ENCODE data around the gene RAI1.
"Not testable (repeated sequence)": the region's sequence is repeated elsewhere in the genome, so short reads cannot be mapped to it uniquely, and the experiment has no call there.

Gene RAI1

DNA sequence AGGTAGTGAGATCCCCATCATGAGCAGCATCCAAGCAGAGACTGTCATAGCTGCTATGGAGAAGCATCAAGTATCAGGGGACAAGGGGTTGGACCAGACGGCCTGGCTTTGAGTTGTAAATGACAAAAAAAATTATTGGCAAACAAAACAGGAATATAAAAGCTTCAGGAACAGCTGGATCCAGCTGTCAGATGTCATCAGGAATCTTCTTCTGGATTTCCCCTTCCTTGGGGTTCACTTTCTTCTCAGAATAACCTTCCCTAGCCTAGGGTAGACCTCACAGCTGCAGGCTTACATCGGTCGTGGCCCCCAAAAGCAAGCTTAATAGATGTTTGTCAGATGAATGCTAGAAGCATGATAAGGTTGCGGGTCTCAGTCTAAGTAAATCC, 17.2 kb upstream of the RAI1 start:
- no peak for DNase-seq

DNA sequence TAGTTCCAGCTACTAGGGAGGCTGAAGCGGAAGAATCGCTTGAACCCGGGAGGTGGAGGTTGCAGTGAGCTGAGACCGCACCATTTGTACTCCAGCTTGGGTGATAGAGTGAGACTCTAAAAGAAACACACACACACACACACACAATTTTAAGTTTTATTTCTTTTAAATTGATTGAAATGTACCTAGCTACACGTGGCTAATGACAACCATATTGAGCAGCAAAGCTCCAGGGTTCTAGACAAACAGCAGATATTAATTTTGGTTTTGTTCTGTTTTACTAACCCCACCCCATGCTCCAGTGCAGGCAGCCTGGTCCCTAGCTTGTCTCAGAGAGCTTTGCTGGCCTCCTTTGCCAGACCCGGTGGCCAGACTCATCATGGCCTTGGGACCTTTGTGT, 16.0 kb upstream of the RAI1 start:
- DNase-seq = no peak

- no peak for DNase-seq
Observed at GRCh38 chr17:17666111-17666714, 15.0 kb upstream of the RAI1 start.

DNA sequence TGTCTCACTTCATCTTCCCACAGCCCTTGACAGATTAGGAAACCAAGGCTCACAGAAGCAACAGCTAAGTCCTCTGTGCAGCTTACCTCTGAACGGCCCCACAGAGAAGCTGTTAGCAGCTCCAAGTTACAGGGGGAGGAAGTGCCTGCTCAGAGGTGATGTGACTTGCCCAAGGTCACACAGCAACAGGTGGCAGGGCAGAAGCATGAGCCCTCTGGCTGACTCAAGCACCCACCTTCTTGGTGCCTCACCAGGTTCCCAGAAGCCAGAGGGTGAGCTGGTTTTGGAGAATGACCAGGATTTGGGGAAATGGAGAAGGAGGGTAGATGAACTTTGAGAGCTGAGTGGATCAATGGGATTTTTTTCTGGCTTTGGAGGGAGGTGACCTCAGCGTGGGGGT, 14.0 kb upstream of the RAI1 start:
- DNase-seq = no peak

- no peak for DNase-seq
Observed at GRCh38 chr17:17667947-17668346, 13.3 kb upstream of the RAI1 start.

DNA sequence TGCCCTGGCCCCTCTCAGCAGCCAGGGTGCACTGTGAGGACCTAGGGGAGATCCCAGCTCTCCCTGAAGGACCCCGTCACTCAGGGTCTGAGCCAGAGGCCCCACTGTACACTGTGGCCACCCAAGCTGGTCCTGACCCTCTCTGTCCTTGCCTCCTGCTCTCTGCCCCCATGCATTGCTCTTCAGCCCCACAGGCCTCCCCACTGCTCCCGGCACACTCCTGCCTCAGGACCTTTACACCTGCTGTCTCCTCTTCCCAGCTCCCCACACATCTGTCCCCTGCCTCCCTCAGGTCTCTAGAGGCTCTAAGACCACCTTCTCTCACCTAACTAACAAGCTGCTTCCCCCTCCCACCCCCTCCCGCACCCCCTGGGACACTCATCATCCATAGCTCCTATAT, 12.9 kb upstream of the RAI1 start:
- no peak for DNase-seq

DNA sequence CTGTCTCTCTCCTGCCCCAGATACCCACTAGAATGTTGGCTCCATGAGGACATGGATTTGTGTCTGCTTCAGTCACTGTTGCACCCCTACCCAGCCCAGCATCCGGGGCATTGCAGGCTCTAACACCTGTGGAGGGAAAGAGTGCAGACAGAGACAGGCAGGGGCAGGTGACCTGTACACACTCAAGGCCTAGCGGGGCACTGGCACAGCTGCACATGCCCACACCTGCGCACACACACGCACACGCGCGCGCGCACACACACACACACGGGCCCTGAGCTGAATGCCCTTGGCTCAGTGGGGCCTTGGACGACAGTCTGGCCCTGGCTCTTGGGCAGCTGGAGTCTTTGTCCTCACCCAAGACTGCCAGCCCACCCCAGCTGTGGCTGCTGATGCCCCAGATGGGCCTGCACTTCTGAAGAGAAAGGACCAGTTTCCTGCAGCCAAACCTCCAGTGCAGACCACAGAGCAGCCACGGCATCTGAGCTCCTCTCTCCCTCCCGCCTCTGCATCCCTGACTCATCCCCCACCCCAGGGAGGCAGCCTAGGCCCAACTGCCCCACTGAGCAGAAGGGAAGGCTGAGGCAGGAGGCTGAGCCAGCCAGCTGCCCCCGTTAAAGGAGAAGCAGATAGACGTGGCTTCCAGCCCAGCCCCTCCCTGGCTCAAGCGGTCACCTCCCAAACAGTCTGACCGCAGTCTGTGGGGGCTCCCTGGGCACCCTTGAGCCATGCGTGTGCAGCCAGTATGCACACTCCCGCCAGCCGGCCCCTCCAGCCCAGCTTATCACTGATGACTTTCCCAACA, 12.3 kb upstream of the RAI1 start:
- DNase-seq = no peak

DNA sequence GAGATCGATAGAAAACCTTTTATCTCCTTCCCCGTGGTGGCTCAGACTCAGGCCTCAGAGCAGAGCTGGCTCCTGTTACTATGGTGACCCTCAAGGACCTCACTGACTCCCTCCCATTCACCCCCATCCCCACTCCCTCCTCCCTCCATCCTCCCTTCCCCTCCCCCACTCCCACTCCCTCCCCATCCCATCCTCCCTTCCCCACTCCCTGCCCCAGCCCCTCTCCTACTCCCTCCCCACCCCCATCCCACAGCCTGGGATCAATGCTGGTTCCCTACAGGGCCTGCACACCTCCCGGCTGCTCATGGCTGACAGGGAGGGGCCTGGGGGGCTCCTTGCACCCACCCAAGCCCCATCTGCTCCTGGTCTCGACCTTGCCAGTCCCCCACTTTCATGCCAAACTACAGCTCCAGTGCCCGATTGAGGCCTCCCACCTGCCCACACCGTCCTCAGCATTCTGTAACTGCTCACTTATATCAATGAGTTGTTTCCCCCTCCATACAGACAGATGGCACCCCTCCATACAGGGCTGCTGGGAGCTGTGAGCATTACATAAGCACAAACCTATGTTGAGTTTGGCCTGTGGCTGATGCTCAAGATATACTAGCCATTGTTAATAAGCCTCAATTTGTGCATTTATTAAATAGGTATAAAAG, 11.6 kb upstream of the RAI1 start:
- DNase-seq = no peak

DNA sequence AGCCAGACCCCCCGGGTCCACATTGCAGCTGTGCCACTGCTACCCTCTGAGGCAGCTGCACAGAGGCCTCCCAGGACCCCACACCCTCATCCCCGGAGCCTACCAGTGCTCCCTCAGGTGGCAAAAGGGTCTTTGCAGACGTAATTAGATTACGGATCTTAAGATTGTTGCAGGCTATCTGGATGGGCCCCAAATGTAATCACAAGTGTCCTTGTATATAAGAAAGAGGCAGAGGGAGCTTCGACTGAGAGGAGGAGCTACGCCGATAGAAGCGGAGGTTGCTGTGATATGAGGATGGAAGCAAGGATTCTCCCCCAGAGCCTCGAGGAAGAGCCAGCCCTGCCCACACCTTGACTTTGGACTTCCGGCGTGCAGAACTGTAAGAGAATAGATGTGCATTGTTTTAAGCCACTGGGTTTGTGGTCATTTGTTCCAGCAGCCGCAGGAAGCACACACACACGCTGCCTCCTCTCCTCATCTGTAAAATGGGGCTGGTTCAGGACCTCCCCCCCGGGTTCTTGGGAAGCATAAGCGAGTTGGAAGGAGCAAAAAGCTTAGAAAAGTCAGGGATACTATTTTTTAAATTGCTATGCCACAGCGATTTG, 10.5 kb upstream of the RAI1 start:
- DNase-seq = no peak

- DNase-seq = no peak
Observed at GRCh38 chr17:17671369-17672129, 9.7 kb upstream of the RAI1 start.

DNA sequence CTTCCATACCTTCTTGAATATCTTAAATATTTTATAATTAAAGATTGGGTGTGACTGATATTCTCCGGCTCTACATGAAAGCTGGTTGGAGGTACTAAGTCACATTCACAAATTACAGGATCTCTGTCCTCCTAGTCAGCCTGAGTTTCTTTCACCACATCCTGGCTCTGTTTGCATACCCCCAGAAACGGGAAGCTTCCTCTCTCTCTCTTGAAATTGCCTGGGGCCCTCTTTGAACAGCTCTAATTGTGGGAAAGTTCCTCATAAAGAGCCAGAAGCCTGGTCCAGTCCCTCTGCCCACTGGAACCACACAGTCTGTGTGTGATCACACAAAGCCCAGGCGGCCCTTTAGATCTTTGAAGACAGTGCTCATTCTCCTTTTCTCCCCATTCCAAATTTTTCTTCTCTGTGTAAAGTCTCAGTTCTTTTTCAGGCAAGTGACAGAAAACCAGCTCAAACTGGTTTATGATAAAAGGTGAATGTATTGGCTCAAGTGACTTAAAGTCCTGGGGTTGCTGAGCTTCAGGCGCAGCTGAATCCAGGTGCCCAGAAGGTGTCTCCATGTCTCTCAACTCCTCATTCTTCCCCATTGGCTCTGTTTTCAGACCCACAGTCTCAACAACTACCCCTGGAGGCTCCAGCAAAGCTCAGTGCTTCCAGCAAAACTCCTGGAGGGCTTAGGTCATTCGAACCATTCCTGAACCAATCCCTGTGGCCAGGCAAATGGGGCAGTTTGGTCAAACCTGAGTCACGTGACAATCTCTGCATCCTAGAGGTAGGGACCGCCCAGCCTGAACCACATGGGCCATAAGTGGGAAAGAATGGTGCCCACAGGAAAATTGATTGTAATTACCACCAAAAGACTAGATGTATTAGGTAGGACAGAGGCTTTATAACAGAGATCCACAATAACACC, 8.5 kb upstream of the RAI1 start:
- DNase-seq = peak; percentile 48

GRCh38 chr17:17675416-17675815, 5.8 kb upstream of the RAI1 start:
- no peak for DNase-seq

DNA sequence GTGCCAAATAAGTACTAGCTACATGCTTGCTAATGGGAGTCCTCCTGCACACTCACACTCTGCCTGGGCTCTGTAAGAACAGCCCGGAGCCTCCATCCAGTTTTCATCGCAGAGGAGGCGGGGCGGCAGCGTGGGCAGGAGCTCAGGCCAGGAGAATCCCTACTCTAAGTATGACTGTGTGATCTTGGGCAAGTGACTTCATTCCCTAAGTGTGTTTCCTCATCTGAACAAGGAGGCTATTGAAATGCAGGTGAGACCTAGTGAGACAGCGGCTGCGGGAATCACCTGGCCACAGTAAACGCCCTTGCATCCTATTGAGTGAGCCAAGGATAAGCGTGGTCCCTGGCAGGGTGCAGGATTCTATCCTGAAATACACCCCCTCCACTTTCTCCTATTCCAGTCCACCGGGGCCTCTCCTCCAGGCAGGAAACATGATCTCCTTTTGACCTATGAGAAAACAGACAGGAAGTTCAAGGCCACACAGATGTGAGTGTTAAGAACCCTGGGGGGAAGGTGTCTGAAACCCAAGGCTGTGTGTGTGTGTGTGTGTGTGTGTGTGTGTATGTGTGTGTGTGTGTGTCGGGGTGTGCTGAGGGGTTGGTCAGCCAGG, 5.2 kb upstream of the RAI1 start:
- DNase-seq = no peak

- no peak for DNase-seq
Observed at GRCh38 chr17:17676752-17677151, 4.5 kb upstream of the RAI1 start.

GRCh38 chr17:17677299-17678040, 3.8 kb upstream of the RAI1 start:
- no peak for DNase-seq

DNA sequence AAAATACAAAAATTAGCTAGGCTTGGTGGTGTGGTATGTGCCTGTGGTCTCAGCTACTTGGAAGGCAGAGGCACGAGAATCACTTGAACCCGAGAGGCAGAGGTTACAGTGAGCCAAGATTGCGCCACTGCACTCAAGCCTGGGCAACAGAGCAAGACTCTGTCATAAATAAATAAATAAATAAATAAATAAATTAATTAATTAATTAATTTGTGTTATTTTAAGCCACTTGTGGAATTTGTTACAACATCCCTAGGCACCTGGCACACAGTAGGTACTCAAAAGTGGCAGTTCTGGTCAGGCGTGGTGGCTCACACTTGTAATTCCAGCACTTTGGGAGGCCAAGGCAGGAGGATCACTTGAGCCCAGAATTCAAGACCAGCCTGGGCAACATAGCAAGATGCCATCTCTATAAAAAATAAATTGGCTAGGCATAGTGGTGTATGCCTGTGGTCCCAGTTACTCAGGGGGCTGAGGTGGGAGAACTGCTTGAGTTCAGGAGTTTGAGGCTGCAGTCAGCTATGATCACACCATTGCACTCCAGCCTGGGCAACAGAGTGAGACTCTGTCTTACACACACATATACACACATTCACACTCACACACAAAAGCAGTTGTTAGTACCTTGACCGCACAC, 3.1 kb upstream of the RAI1 start:
- DNase-seq = not testable (repeated sequence)

GRCh38 chr17:17679243-17679642, 2.0 kb upstream of the RAI1 start:
- no peak for DNase-seq

DNA sequence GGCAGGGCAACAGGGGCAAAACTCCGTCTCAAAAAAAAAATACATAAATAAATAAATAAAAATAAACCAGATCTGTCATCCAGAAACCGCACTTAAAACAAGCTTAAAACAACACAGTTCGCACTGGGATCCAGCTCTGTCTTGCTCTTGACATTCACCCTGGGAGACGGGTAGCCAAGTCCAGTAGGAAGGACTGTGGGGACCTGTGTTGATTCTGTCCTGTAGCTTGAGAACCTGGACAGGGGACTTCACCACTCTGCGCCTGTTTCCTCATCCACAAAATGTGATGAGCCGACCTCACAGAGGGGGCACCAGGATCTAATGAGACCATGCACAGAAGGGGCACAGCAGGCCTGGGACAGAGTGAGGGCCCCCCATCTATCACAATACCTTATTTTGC, 1.5 kb upstream of the RAI1 start:
- no peak for DNase-seq

GRCh38 chr17:17680477-17681186, 626 bp upstream of the RAI1 start:
- no peak for DNase-seq
